ENCODE results near the gene ZBTB11. TPM values are rescaled to one million over a fixed set of nuclear protein-coding genes. Genes with fewer than 3 reads are reported as not detected.

Gene ZBTB11
- total RNA-seq, 1 experiment from 2014 or later = 14.8 TPM

DNA sequence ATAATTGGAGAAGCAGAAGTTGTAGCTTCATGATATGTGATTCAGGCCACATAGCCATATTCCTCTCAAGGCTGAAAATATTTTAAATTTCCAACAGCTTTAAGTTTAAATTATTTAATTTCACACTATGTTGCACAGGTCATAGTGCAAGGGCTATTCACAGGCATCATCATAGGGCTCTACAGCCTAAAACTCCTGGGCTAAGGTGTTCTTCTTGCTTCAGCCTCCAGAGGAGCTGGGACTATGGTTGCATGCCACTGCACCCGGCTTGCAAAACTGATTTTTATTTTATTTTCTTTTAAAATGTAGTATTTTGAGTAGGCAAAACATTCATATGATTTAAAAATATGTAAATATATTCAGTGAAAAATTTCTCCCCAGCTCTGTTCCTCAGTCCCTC, 41.5 kb upstream of the ZBTB11 start:
- Histone ChIP-seq H3T11ph (ENCODE audit: low read length) (no peak overlapping the region), H2BK20ac (ENCODE audit: low read depth, low read length, poor library complexity, severe bottlenecking) (no peak overlapping the region), H2BK120ac (ENCODE audit: low read depth, low read length, poor library complexity, severe bottlenecking) (no peak overlapping the region), H3K18ac (ENCODE audit: insufficient read length, low read depth, low read length) (no peak overlapping the region), H4K20me1 (ENCODE audit: control insufficient read depth, insufficient read depth, insufficient read length) (no peaks in the 10 kb centered on the region), H3K27ac (ENCODE audit: insufficient read length, low read depth, low read length) (no peak overlapping the region), H3K9ac (ENCODE audit: extremely low read depth, insufficient read length, low read length) (no peak overlapping the region), H3K79me2 (ENCODE audit: insufficient read depth, low read length) (no peaks in the 10 kb centered on the region), H2AFZ (ENCODE audit: low read length) (no peak overlapping the region), H3K23ac (ENCODE audit: insufficient read length, low read depth, low read length) (no peak overlapping the region), H3K4ac (ENCODE audit: low read depth, low read length) (no peak overlapping the region), H4K8ac (replicated peaks; ENCODE audit: insufficient read length, low read depth, low read length) (no peak overlapping the region), H3K4me2 (ENCODE audit: insufficient read depth, insufficient read length, low read length) (no peak overlapping the region), H3K9me3 (ENCODE audit: control insufficient read depth, low read depth, low read length) (no peaks in the 10 kb centered on the region), H3K14ac (ENCODE audit: insufficient read depth, low read length) (no peak overlapping the region), H4K5ac (ENCODE audit: insufficient read length, low read depth, low read length) (no peak overlapping the region), H3K23me2 (ENCODE audit: insufficient read length, low read depth, low read length, poor library complexity, severe bottlenecking) (no peaks in the 10 kb centered on the region), H2BK12ac (ENCODE audit: insufficient read length, low read depth, low read length) (no peak overlapping the region), H4K91ac (ENCODE audit: insufficient read length, low read depth, low read length) (no peak overlapping the region), H3K27me3 (ENCODE audit: insufficient read depth, low read length) (no peaks in the 10 kb centered on the region), H3K79me1 (ENCODE audit: insufficient read depth, low read depth, low read length, poor library complexity, severe bottlenecking) (no peaks in the 10 kb centered on the region), H3K4me1 (ENCODE audit: insufficient read depth, low read length) (no peaks in the 10 kb centered on the region), H3K56ac (ENCODE audit: insufficient read length, low read depth, low read length) (no peak overlapping the region), H2BK15ac (ENCODE audit: low read depth, low read length) (no peak overlapping the region), H2AK5ac (ENCODE audit: insufficient read length, low read length) (no peak overlapping the region), H2BK5ac (ENCODE audit: insufficient read length, low read length) (no peak overlapping the region)
- DNase-seq = no peak
- WGBS (ENCODE audit: extremely low coverage, insufficient read length, low lambda C conversion rate) = no CpG with 5 or more reads among the region's 1 CpG
- H3K4me3 Mint-ChIP-seq = no peak overlapping the region
- H3K27me3 Mint-ChIP-seq (ENCODE audit: low read depth) = no peaks in the 10 kb centered on the region; the same call in 1 of the 2 replicates
- H3K27ac Mint-ChIP-seq = no peak overlapping the region
- TF ChIP-seq, protein P1, sequence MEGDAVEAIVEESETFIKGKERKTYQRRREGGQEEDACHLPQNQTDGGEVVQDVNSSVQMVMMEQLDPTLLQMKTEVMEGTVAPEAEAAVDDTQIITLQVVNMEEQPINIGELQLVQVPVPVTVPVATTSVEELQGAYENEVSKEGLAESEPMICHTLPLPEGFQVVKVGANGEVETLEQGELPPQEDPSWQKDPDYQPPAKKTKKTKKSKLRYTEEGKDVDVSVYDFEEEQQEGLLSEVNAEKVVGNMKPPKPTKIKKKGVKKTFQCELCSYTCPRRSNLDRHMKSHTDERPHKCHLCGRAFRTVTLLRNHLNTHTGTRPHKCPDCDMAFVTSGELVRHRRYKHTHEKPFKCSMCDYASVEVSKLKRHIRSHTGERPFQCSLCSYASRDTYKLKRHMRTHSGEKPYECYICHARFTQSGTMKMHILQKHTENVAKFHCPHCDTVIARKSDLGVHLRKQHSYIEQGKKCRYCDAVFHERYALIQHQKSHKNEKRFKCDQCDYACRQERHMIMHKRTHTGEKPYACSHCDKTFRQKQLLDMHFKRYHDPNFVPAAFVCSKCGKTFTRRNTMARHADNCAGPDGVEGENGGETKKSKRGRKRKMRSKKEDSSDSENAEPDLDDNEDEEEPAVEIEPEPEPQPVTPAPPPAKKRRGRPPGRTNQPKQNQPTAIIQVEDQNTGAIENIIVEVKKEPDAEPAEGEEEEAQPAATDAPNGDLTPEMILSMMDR (conservative IDR thresholded peaks at IDR 0.05) = no peak
- H3K4me1 Mint-ChIP-seq = peaks cover 6 to 7% of the 10 kb centered on the region in 2 experiments; a peak in 3 of 4 replicates
- H3K9me3 Mint-ChIP-seq = no peaks in the 10 kb centered on the region
- no peaks in the 10 kb centered on the region for H3K36me3 Mint-ChIP-seq (ENCODE audit: insufficient read depth in 1 of 3, low read depth in 3 of 3)

All from H9 (cell line).